H1 (cell line): Measurements from ENCODE around the gene TMC3. TPM values are rescaled to one million over a fixed set of nuclear protein-coding genes. Genes with fewer than 3 reads are reported as not detected.

Experiments used
- CTCF ChIA-PET: fragments of 300-600 bp; sonication (Branson Sonifier 250); formaldehyde crosslinking; loops from one replicate; lab custom pipeline; 2021; ENCODE audit not compliant: partially characterized antibody; lab: Charles Lee
- POLR2A ChIA-PET: fragments of 300-600 bp; sonication (Branson Sonifier 250); formaldehyde crosslinking; loops from one replicate; lab custom pipeline; 2021; ENCODE audit warnings: inconsistent platforms; ENCODE audit not compliant: partially characterized antibody; lab: Charles Lee
- DNase-seq, 2 experiments: peaks; one replicate each; pipeline versions ENCODE4 v3.0.0 to v3.0.0-alpha.2; 2010 to 2022; ENCODE audit warnings: low spot score in 2 of 2, low read depth in 1 of 2, mixed read lengths in 1 of 2
- FAIRE-seq: peaks from 2 replicates; lab custom pipeline; 2011; peaks lifted over from hg19 to GRCh38; lab: Jason Lieb, UNC
- H2AFZ ChIP-seq: 2 replicates; pipeline ENCODE4 v1.8.1; 2012; ENCODE audit warnings: low read length, inconsistent platforms
- H2AK5ac ChIP-seq: 2 replicates; pipeline ENCODE4 v1.6.1; 2013; ENCODE audit warnings: low read depth, low read length
- H2BK120ac ChIP-seq: replicated peaks from 2 replicates; pipeline ENCODE3; 2013; ENCODE audit warnings: low read depth, low read length, inconsistent platforms
- H2BK12ac ChIP-seq: 2 replicates; pipeline ENCODE4 v1.6.1; 2013; ENCODE audit warnings: low read depth, low read length
- H2BK15ac ChIP-seq: 2 replicates; pipeline ENCODE4 v1.6.1; 2013; ENCODE audit warnings: low read length
- H2BK20ac ChIP-seq: 2 replicates; pipeline ENCODE4 v1.6.1; 2013; ENCODE audit warnings: low read length
- H2BK5ac ChIP-seq: 2 replicates; pipeline ENCODE4 v1.6.1; 2013; ENCODE audit warnings: low read depth, low read length
- H3K14ac ChIP-seq: 2 replicates; pipeline ENCODE4 v1.6.1; 2013; ENCODE audit warnings: inconsistent platforms; ENCODE audit not compliant: insufficient read length
- H3K18ac ChIP-seq: 2 replicates; pipeline ENCODE4 v1.6.1; 2013; ENCODE audit warnings: low read length; ENCODE audit errors: extremely low read depth
- H3K23ac ChIP-seq: 2 replicates; pipeline ENCODE4 v1.6.1; 2013; ENCODE audit warnings: inconsistent platforms; ENCODE audit not compliant: insufficient read length
- H3K23me2 ChIP-seq: 2 replicates; pipeline ENCODE4 v1.6.1; 2013; ENCODE audit warnings: low read depth, low read length
- H3K27ac ChIP-seq: 2 replicates; pipeline ENCODE4 v1.6.1; 2011; ENCODE audit warnings: low read depth, low read length, inconsistent platforms
- H3K27me3 ChIP-seq, 4 experiments: replicated peaks in 1 of 4; 1 replicate in 1 of 4; 2 replicates in 3 of 4; pipeline versions ENCODE4 v1.6.1 to v1.8.1; 2011 to 2013; ENCODE audit warnings: low read length in 3 of 4, mild to moderate bottlenecking in 3 of 4, inconsistent platforms in 2 of 4, mixed read lengths in 2 of 4, moderate library complexity in 1 of 4; ENCODE audit not compliant: control insufficient read depth in 3 of 4, insufficient read depth in 3 of 4; ENCODE audit errors: extremely low read depth in 1 of 4
- H3K36me3 ChIP-seq, 4 experiments: 2 replicates each; pipeline versions ENCODE4 v1.6.1 to v1.8.1; 2011 to 2013; ENCODE audit warnings: mild to moderate bottlenecking in 4 of 4, low read length in 3 of 4, moderate library complexity in 2 of 4, control low read depth in 1 of 4, inconsistent platforms in 1 of 4; ENCODE audit not compliant: insufficient read depth in 4 of 4, control insufficient read depth in 2 of 4
- H3K4ac ChIP-seq: replicated peaks from 2 replicates; pipeline ENCODE3; 2013; ENCODE audit warnings: low read length, low read depth, mixed read lengths, inconsistent platforms; ENCODE audit not compliant: insufficient read length
- H3K4me1 ChIP-seq, 4 experiments: replicated peaks in 1 of 4; 1 replicate in 1 of 4; 2 replicates in 3 of 4; pipeline versions ENCODE4 v1.6.1 to v1.8.1; 2011 to 2013; ENCODE audit warnings: low read length in 3 of 4, inconsistent platforms in 2 of 4, mixed read lengths in 1 of 4; ENCODE audit not compliant: insufficient read depth in 4 of 4, control insufficient read depth in 3 of 4
- H3K4me2 ChIP-seq, 2 experiments: 2 replicates each; pipeline versions ENCODE4 v1.6.1 to v1.8.1; 2011 to 2013; ENCODE audit warnings: low read depth in 2 of 2, low read length in 2 of 2, control low read depth in 1 of 2, inconsistent platforms in 1 of 2, mild to moderate bottlenecking in 1 of 2; ENCODE audit not compliant: insufficient read depth in 1 of 2
- H3K4me3 ChIP-seq, 4 experiments: fragments of 200-600, 300-600 bp in 1 of 4; sonication (generic), shearing (Covaris generic), sonication (Bioruptor Twin) in 1 of 4; 2 replicates each; pipeline versions ENCODE4 v1.5.1 to v1.8.1; 2011 to 2016; ENCODE audit warnings: low read length in 4 of 4, low read depth in 3 of 4, control low read depth in 2 of 4, inconsistent platforms in 2 of 4, mild to moderate bottlenecking in 2 of 4, mixed read lengths in 1 of 4, moderate library complexity in 1 of 4; ENCODE audit not compliant: insufficient read depth in 2 of 4; ENCODE audit errors: extremely low read depth in 1 of 4
- H3K56ac ChIP-seq: replicated peaks from 2 replicates; pipeline ENCODE3; 2013; ENCODE audit warnings: low read depth, mild to moderate bottlenecking, mixed read lengths, low read length, inconsistent platforms; ENCODE audit not compliant: insufficient read length
- H3K79me1 ChIP-seq: 2 replicates; pipeline ENCODE4 v1.6.1; 2013; ENCODE audit warnings: low read depth, low read length, control low read depth
- H3K79me2 ChIP-seq, 2 experiments: 2 replicates each; pipeline versions ENCODE4 v1.6.1 to v1.8.1; 2012 to 2013; ENCODE audit warnings: low read length in 2 of 2, mild to moderate bottlenecking in 2 of 2, inconsistent platforms in 1 of 2; ENCODE audit not compliant: insufficient read depth in 2 of 2, control insufficient read depth in 1 of 2
- H3K9ac ChIP-seq, 4 experiments: replicated peaks in 1 of 4; 1 replicate in 1 of 4; 2 replicates in 3 of 4; pipeline versions ENCODE4 v1.6.1 to v1.8.1; 2011 to 2013; ENCODE audit warnings: low read depth in 3 of 4, low read length in 3 of 4, control low read depth in 2 of 4, mild to moderate bottlenecking in 2 of 4, moderate library complexity in 2 of 4, inconsistent platforms in 1 of 4; ENCODE audit errors: extremely low read depth in 1 of 4
- H3K9me3 ChIP-seq, 2 experiments: 2 replicates each; pipeline versions ENCODE4 v1.6.1 to v1.8.1; 2012 to 2013; ENCODE audit warnings: mild to moderate bottlenecking in 2 of 2, moderate library complexity in 2 of 2, control low read depth in 1 of 2, inconsistent platforms in 1 of 2, low read depth in 1 of 2, low read length in 1 of 2, mixed read lengths in 1 of 2; ENCODE audit not compliant: insufficient read depth in 2 of 2
- H4K20me1 ChIP-seq, 2 experiments: replicated peaks in 1 of 2; 2 replicates each; pipeline versions ENCODE3 to v1.8.1; 2011 to 2013; ENCODE audit warnings: inconsistent platforms in 2 of 2, low read length in 2 of 2, mild to moderate bottlenecking in 1 of 2; ENCODE audit not compliant: insufficient read depth in 2 of 2, control insufficient read depth in 1 of 2
- H4K5ac ChIP-seq: 2 replicates; pipeline ENCODE4 v1.6.1; 2013; ENCODE audit warnings: low read length, low read depth, mixed read lengths, inconsistent platforms; ENCODE audit not compliant: insufficient read length
- H4K8ac ChIP-seq: 2 replicates; pipeline ENCODE4 v1.8.0; 2013; ENCODE audit warnings: mild to moderate bottlenecking, moderate library complexity, low read length, inconsistent platforms; ENCODE audit not compliant: insufficient read depth; ENCODE audit errors: extremely low read depth
- H4K91ac ChIP-seq: replicated peaks from 2 replicates; pipeline ENCODE3; 2013; ENCODE audit warnings: low read length, mixed read lengths, inconsistent platforms; ENCODE audit not compliant: insufficient read length
- BRCA1 ChIP-seq: IDR thresholded peaks from 2 replicates; pipeline ENCODE4 v1.6.1; 2012; ENCODE audit warnings: low read depth, low read length, improper control_type of control experiment
- CREB1 ChIP-seq: IDR thresholded peaks from 2 replicates; pipeline ENCODE4 v1.6.1; 2012; ENCODE audit warnings: inconsistent platforms
- EGR1 ChIP-seq: IDR thresholded peaks from 2 replicates; pipeline ENCODE4 v1.6.1; 2011; ENCODE audit warnings: low read depth, low read length, borderline replicate concordance
- EZH2 ChIP-seq: fragments of 200-600 bp; sonication (generic); IDR thresholded peaks from 2 replicates; pipeline ENCODE4 v1.7.1; 2012; ENCODE audit warnings: low read depth, mild to moderate bottlenecking, moderate library complexity, low read length, inconsistent platforms; ENCODE audit not compliant: severe bottlenecking
- HDAC6 ChIP-seq: IDR thresholded peaks from one replicate; pipeline ENCODE4 v1.7.1; 2012; ENCODE audit warnings: low read depth, mild to moderate bottlenecking, inconsistent platforms, low read length, moderate library complexity
- JUN ChIP-seq: IDR thresholded peaks from 2 replicates; pipeline ENCODE4 v1.6.1; 2011; ENCODE audit warnings: low read depth, mild to moderate bottlenecking, improper control_type of control experiment, low read length
- KDM1A ChIP-seq: fragments of 200-600, 300-600 bp; sonication (generic); IDR thresholded peaks from 2 replicates; pipeline ENCODE4 v1.7.1; 2016; ENCODE audit warnings: mild to moderate bottlenecking, low read length, borderline replicate concordance
- KDM5A ChIP-seq: fragments of 200-600 bp; IDR thresholded peaks from 2 replicates; pipeline ENCODE4 v1.7.1; 2012; ENCODE audit warnings: mild to moderate bottlenecking, low read length, inconsistent platforms, mixed read lengths
- PHF8 ChIP-seq: fragments of 200-600 bp; sonication (generic); conservative IDR thresholded peaks from 2 replicates; pipeline ENCODE4 v1.7.1; 2012; ENCODE audit warnings: low read depth, mild to moderate bottlenecking, inconsistent platforms, low read length, moderate library complexity
- SIX5 ChIP-seq: IDR thresholded peaks from 2 replicates; pipeline ENCODE4 v1.6.1; 2011; ENCODE audit warnings: mild to moderate bottlenecking, low read depth, low read length
- SP2 ChIP-seq: IDR thresholded peaks from 2 replicates; pipeline ENCODE4 v1.6.1; 2012; ENCODE audit warnings: mild to moderate bottlenecking, low read length, inconsistent platforms
- SRF ChIP-seq: IDR thresholded peaks from 2 replicates; pipeline ENCODE4 v1.6.1; 2011; ENCODE audit warnings: mild to moderate bottlenecking, low read depth, low read length, moderate library complexity
- TAF1 ChIP-seq: IDR thresholded peaks from 2 replicates; pipeline ENCODE4 v1.6.1; 2011; ENCODE audit warnings: mild to moderate bottlenecking, low read depth, low read length
- WGBS, 2 experiments: shearing (Covaris generic) in 1 of 2; methylation state at CpG; one replicate each; pipeline versions ENCODE4 v1.1.6 to v1.1.7; 2013 to 2015; ENCODE audit warnings: low lambda C conversion rate in 2 of 2, mixed read lengths in 2 of 2, inconsistent platforms in 1 of 2, low coverage in 1 of 2, missing lambda C conversion rate in 1 of 2; ENCODE audit not compliant: insufficient replicate concordance in 2 of 2, insufficient coverage in 1 of 2, insufficient read length in 1 of 2; ENCODE audit errors: extremely low coverage in 1 of 2, missing lambda C conversion rate in 1 of 2; 5-methylcytosine and 5-hydroxymethylcytosine counted together
- polyA plus RNA-seq, 7 experiments: library from polyadenylated mRNA; depleted of rRNA in 3 of 7; stranded (reverse) in 5 of 7; unstranded in 2 of 7; fragments of >200 nt in 5 of 7; fragments of 200-250 nt in 2 of 7; gene quantifications; 1 replicate in 5 of 7; 2 replicates in 1 of 7; 4 replicates in 1 of 7; pipeline versions ENCODE4 v1.2.1 to v1.2.3, GENCODE V29; 2011 to 2013; ENCODE audit warnings: missing spikeins in 2 of 7, mixed read lengths in 2 of 7
- total RNA-seq: library from RNA; stranded (reverse); fragmentation: NEBNext Ultra II Directional; extraction: Animal tissue kit (Norgen Biotek cat#: 25700); gene quantifications from 2 replicates; pipeline ENCODE4 v1.2.1, GENCODE V29; 2021
- TF ChIP-seq, protein P1 (sequence below): IDR thresholded peaks from 2 replicates; pipeline ENCODE4 v1.6.1; 2012; ENCODE audit warnings: inconsistent platforms

TMC3 gene
- total and polyA plus RNA-seq, 2 of the 8 experiments (the other 6 are each of a cell fraction or from before 2014, with no cell fraction given): not detected

DNA sequence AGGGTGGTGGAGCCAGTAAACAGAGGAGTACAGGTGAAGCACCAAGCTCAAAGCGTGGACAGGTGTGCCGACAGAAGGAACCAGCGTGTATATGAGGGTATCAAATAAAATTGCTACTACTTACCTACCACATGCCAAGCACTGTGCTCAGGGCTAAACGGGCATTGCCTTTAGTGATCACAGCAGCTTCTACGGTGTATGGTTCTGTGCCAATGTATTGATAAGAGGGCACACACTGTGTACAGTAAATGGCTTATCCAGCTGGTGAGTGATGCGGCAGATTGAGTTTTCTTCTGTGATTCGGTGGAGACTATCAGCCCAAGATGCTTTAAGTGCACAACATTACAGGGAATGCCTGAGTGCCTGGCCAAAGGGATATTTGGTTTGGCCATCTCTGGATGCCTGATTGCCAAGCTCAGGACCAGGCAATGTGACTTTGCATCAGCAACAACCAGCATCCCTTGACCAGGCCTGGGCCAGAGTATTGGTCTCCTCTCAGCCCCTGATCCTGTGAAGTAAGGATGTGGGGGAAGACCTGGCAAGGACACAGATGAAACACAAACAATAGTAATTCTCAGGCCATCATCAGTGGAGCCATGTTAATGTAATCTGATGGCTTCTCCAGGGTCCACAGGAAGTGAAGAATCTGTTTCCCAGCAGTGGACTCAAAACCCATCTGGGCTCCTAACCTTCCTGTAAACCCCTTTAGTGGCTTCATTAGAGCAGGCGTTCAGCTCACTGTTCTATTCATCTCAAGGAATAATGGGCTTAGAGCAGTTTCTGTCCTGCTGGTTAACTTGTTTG lies 64.2 kb downstream of the TMC3 start:
- Histone ChIP-seq H4K20me1 (no peaks in the 10 kb centered on the region), H3K56ac (no peak overlapping the region), H2BK120ac (no peak overlapping the region), H2AFZ (no peak overlapping the region), H3K27ac (no peak overlapping the region), H3K18ac (no peak overlapping the region), H4K8ac (no peak overlapping the region; the same call in 1 of the 2 replicates), H3K4me1 (no peaks in the 10 kb centered on the region), H2BK12ac (no peak overlapping the region), H3K36me3 (peaks cover 0 to 10% (median 7%) of the 10 kb centered on the region in 4 experiments; a peak in 4 of 8 replicates), H3K4ac (no peak overlapping the region), H4K5ac (no peak overlapping the region), H3K9ac (no peak overlapping the region), H3K23me2 (no peaks in the 10 kb centered on the region), H2BK5ac (no peak overlapping the region), H2BK20ac (no peak overlapping the region), H3K27me3 (no peaks in the 10 kb centered on the region), H4K91ac (no peak overlapping the region), H2AK5ac (no peak overlapping the region), H3K79me1 (no peaks in the 10 kb centered on the region), H2BK15ac (no peak overlapping the region), H3K4me3 (no peak overlapping the region), H3K79me2 (no peaks in the 10 kb centered on the region), H3K14ac (no peak overlapping the region), H3K9me3 (no peaks in the 10 kb centered on the region), H3K23ac (no peak overlapping the region), H3K4me2 (no peak overlapping the region)
- POLR2A ChIA-PET: interaction anchor here (3.0 kb wide), 1 partner anchor 14 kb away, joined by 9 read pairs; the partner anchor contains the start of gene STARD5
- CTCF ChIA-PET: interaction anchor here (1.2 to 4.1 kb wide), 5 partner anchors 9 to 43 kb away, joined by 3 to 19 read pairs (median 3); no protein-coding TSS in a partner anchor
- DNase-seq (no peak), FAIRE-seq (no peak)
- WGBS, 2 experiments: 89% methylated on average over 8 of the region's 8 CpGs; no CpG with 5 or more reads in 1 of the 2 experiments
- TF ChIP-seq KDM1A (no peak), SP2 (no peak), EZH2 (no peak), SIX5 (no peak), BRCA1 (no peak), TAF1 (no peak), SRF (no peak), HDAC6 (no peak), CREB1 (no peak), PHF8 (no peak), EGR1 (no peak), KDM5A (no peak), JUN (no peak)
- TF ChIP-seq, protein P1, sequence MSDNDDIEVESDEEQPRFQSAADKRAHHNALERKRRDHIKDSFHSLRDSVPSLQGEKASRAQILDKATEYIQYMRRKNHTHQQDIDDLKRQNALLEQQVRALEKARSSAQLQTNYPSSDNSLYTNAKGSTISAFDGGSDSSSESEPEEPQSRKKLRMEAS: no peak
